Neural progenitor cell (in vitro differentiated cells): ENCODE results near the gene TSSC4.

Source experiments
- CTCF ChIP-seq: fragments of 200-600 bp; sonication (generic); IDR thresholded peaks from 2 replicates; pipeline ENCODE4 v1.5.1; 2017; ENCODE audit warnings: antibody characterized with exemption, mild to moderate bottlenecking
- EZH2 ChIP-seq: fragments of 200-600 bp; sonication (generic); IDR thresholded peaks from 2 replicates; pipeline ENCODE4 v1.6.1; 2017; ENCODE audit warnings: antibody characterized with exemption, mild to moderate bottlenecking, moderate library complexity

GRCh38 chr11:2435288-2436012 is 34.9 kb downstream of the TSSC4 start:
- TF ChIP-seq CTCF (no peak), EZH2 (no peak)
